ENCODE data around the gene PLPPR3. TPM values are rescaled to one million over a fixed set of nuclear protein-coding genes. Genes with fewer than 3 reads are reported as not detected.

Gene PLPPR3
- total and polyA plus RNA-seq, 10 of the 15 experiments (the other 5 are each of a cell fraction or from before 2014, with no cell fraction given) = 0.07 TPM; not detected in 9

GRCh38 chr19:858284-858683 lies 36.5 kb upstream of the PLPPR3 start:
- ChIA-PET POLR2A (interaction anchor here (0.6 to 1.4 kb wide), 3 partner anchors 65 to 578 kb away, joined by 4 to 8 read pairs (median 5); no protein-coding TSS in a partner anchor), CTCF (interaction anchor here (0.9 to 1.4 kb wide), 3 partner anchors 9 to 140 kb away, joined by 3 to 4 read pairs (median 3); no protein-coding TSS in a partner anchor), RAD21 (ENCODE audit: unreplicated experiment) (interaction anchor here (1.6 kb wide), 1 partner anchor 60 kb away, joined by 5 read pairs; no protein-coding TSS in a partner anchor), SMC1A (ENCODE audit: uncharacterized antibody, unreplicated experiment) (no interaction called here)
- ATAC-seq (no peak), DNase-seq (ENCODE audit: low read depth, low spot score) (no peak), FAIRE-seq (no peak)
- H2AFZ ChIP-seq (ENCODE audit: control insufficient read depth, low read depth, low read length) = no peak overlapping the region
- H3K4me1 ChIP-seq (ENCODE audit: control insufficient read depth, insufficient read depth, low read length) = peaks cover 9% of the 10 kb centered on the region
- H3K9ac ChIP-seq (ENCODE audit: control insufficient read depth, insufficient read depth, low read length) = no peak overlapping the region
- no peaks in the 10 kb centered on the region; a peak in 1 of 4 replicates for H3K27me3 ChIP-seq (replicated peaks in 1 of 2; ENCODE audit: control insufficient read depth in 2 of 2, insufficient read depth in 2 of 2, low read length in 1 of 2)
- BruUV-seq (replicated peaks) = no TSS peak
- H3K36me3 ChIP-seq (ENCODE audit: control insufficient read depth in 2 of 2, insufficient read depth in 2 of 2, low read length in 1 of 2) = no peaks in the 10 kb centered on the region
- no peak overlapping the region for H3K27ac ChIP-seq (ENCODE audit: control insufficient read depth, insufficient read depth)
- no peak overlapping the region for H3K4me2 ChIP-seq (ENCODE audit: control insufficient read depth, insufficient read depth)
- 56% methylated on average over 9 of the region's 9 CpGs for WGBS (ENCODE audit: insufficient coverage, insufficient replicate concordance, low lambda C conversion rate, missing lambda C conversion rate)
- intact Hi-C loops (cut with micrococcal nuclease; ENCODE audit: unreplicated experiment) (no loop called here), in situ Hi-C loops (cut with MboI) (loop anchor here (5.0 kb wide), 2 partner anchors 64 to 129 kb away; no protein-coding TSS in a partner anchor)
- H3K79me2 ChIP-seq (ENCODE audit: control insufficient read depth, insufficient read depth, low read length) = no peaks in the 10 kb centered on the region
- no peak overlapping the region for H3K4me3 ChIP-seq
- no peaks in the 10 kb centered on the region for H4K20me1 ChIP-seq (ENCODE audit: control insufficient read depth, insufficient read depth)
- TF ChIP-seq RBBP5 (conservative IDR thresholded peaks at IDR 0.05) (no peak), RAD21 (IDR thresholded peaks at IDR 0.05; ENCODE audit: insufficient read depth, low read depth, low read length) (no peak), NKRF (conservative IDR thresholded peaks at IDR 0.05) (no peak), NFYB (IDR thresholded peaks at IDR 0.05; ENCODE audit: insufficient read depth, low read depth, low read length) (no peak), NBN (IDR thresholded peaks at IDR 0.05) (no peak), POLR2A (IDR thresholded peaks at IDR 0.05; ENCODE audit: low read depth, low read length) (no peak), ZBED1 (IDR thresholded peaks at IDR 0.05; ENCODE audit: borderline replicate concordance) (no peak), MTA2 (IDR thresholded peaks at IDR 0.05; ENCODE audit: low read depth) (no peak), ZNF384 (IDR thresholded peaks at IDR 0.05; ENCODE audit: borderline replicate concordance, low read depth, low read length) (no peak)
- H3K9me3 ChIP-seq (replicated peaks; ENCODE audit: control insufficient read depth, insufficient read depth, low read length) = no peaks in the 10 kb centered on the region

All from GM12878 (cell line).